Calu3 (cell line): ENCODE data around the gene LARGE1. TPM values are rescaled to one million over a fixed set of nuclear protein-coding genes. Genes with fewer than 3 reads are reported as not detected.

Experiments
- BruUV-seq: library from RNA; stranded (reverse); fragments of 400-500 nt; replicated peaks from 2 replicates; lab custom pipeline; 2021; lab: Mats Ljungman, UMichigan
- CTCF ChIA-PET: fragments of 300-600 bp; sonication (Branson Sonifier 250); formaldehyde crosslinking; loops from one replicate; lab custom pipeline; 2022; ENCODE audit warnings: antibody characterized with exemption; lab: Charles Lee
- DNase-seq: peaks from one replicate; pipeline ENCODE4 v3.0.0; 2022
- H3K27ac Mint-ChIP-seq: one replicate; pipeline ENCODE4 v1.8.0; 2022; ENCODE audit warnings: mixed read lengths; ENCODE audit not compliant: unreplicated experiment
- H3K27me3 Mint-ChIP-seq: one replicate; pipeline ENCODE4 v1.8.0; 2022; ENCODE audit warnings: mixed read lengths; ENCODE audit not compliant: unreplicated experiment
- H3K36me3 Mint-ChIP-seq: one replicate; pipeline ENCODE4 v1.8.0; 2022; ENCODE audit warnings: mild to moderate bottlenecking, moderate library complexity, mixed read lengths; ENCODE audit not compliant: insufficient read depth, unreplicated experiment
- H3K4me1 Mint-ChIP-seq: one replicate; pipeline ENCODE4 v1.8.0; 2022; ENCODE audit warnings: mild to moderate bottlenecking, low read depth, mixed read lengths; ENCODE audit not compliant: unreplicated experiment
- H3K4me3 Mint-ChIP-seq: one replicate; pipeline ENCODE4 v1.8.0; 2022; ENCODE audit warnings: mild to moderate bottlenecking, low read depth, moderate library complexity, mixed read lengths; ENCODE audit not compliant: unreplicated experiment
- H3K9me3 Mint-ChIP-seq: one replicate; pipeline ENCODE4 v1.8.0; 2022; ENCODE audit warnings: low read depth, mixed read lengths; ENCODE audit not compliant: unreplicated experiment
- intact Hi-C: fragments of 100-400 bp; cut with micrococcal nuclease; formaldehyde crosslinking; loops from one replicate; pipeline ENCODE4 v1.10.0; 2022; ENCODE audit not compliant: unreplicated experiment
- total RNA-seq: library from RNA; stranded (reverse); gene quantifications from 2 replicates; pipeline ENCODE4 v1.2.3, GENCODE V29; 2022
- TF ChIP-seq, protein P1 (sequence below): fragments of 200-600 bp; IDR thresholded peaks from one replicate; pipeline ENCODE4 v1.8.0; 2022; ENCODE audit warnings: antibody characterized with exemption; ENCODE audit not compliant: unreplicated experiment

LARGE1 gene
- total RNA-seq, 1 experiment from 2014 or later: 11.6 TPM

DNA sequence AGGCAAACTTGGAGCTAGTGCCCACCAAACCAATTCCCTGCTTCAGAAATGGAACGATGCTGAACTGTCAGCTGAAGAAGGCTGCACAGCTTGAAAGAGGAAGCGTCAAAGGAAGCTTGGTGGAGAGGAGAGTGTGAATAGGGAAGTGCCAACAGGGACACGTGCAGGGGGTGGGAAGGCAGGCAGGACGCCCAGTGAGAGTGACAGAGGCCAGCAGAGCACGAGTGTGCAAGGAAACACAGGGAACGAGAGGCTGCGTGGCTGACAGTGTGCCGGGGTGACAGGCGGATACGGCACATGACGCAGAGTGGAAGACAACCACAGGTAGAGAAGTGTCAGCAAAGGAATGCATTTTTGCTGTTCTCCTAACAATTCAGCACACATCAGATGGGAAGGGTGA, 196.4 kb downstream of the LARGE1 start:
- H3K9me3 Mint-ChIP-seq: peaks cover 12% of the 10 kb centered on the region
- no peaks in the 10 kb centered on the region for H3K36me3 Mint-ChIP-seq
- no peaks in the 10 kb centered on the region for H3K4me1 Mint-ChIP-seq
- no peak overlapping the region for H3K27ac Mint-ChIP-seq
- intact Hi-C loops: no loop called here
- TF ChIP-seq, protein P1, sequence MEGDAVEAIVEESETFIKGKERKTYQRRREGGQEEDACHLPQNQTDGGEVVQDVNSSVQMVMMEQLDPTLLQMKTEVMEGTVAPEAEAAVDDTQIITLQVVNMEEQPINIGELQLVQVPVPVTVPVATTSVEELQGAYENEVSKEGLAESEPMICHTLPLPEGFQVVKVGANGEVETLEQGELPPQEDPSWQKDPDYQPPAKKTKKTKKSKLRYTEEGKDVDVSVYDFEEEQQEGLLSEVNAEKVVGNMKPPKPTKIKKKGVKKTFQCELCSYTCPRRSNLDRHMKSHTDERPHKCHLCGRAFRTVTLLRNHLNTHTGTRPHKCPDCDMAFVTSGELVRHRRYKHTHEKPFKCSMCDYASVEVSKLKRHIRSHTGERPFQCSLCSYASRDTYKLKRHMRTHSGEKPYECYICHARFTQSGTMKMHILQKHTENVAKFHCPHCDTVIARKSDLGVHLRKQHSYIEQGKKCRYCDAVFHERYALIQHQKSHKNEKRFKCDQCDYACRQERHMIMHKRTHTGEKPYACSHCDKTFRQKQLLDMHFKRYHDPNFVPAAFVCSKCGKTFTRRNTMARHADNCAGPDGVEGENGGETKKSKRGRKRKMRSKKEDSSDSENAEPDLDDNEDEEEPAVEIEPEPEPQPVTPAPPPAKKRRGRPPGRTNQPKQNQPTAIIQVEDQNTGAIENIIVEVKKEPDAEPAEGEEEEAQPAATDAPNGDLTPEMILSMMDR: no peak
- CTCF ChIA-PET: no interaction called here
- no peaks in the 10 kb centered on the region for H3K27me3 Mint-ChIP-seq
- no peak overlapping the region for H3K4me3 Mint-ChIP-seq
- DNase-seq: no peak
- no TSS peak for BruUV-seq

DNA sequence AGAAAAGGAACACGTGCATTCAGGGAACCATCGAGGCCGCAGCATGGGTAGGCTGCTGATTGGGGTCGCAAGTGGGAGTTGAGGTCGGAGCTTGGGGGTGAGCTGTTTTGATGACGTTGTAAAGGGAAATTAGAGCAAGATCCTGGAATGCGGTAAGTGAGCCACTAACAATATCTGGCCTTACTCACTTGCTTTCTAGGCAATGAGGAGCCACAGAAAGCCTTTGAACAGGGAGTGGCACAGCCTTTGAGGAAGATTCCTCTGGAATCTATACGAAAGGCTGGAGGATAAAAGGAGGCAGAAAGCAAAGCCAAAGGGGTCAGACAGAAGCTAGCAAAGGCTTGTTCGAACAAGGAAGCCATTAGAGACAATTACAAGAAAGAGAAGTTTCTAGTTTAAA, 197.5 kb downstream of the LARGE1 start:
- intact Hi-C loops: no loop called here
- CTCF ChIA-PET: interaction anchor here (0.7 kb wide), 1 partner anchor 488 kb away, joined by 3 read pairs; no protein-coding TSS in a partner anchor
- no peaks in the 10 kb centered on the region for H3K36me3 Mint-ChIP-seq
- BruUV-seq: no TSS peak
- H3K4me3 Mint-ChIP-seq: no peak overlapping the region
- H3K27me3 Mint-ChIP-seq: no peaks in the 10 kb centered on the region
- no peak for DNase-seq
- peaks cover 16% of the 10 kb centered on the region for H3K9me3 Mint-ChIP-seq
- TF ChIP-seq, protein P1: no peak
- no peaks in the 10 kb centered on the region for H3K4me1 Mint-ChIP-seq
- H3K27ac Mint-ChIP-seq: no peak overlapping the region

DNA sequence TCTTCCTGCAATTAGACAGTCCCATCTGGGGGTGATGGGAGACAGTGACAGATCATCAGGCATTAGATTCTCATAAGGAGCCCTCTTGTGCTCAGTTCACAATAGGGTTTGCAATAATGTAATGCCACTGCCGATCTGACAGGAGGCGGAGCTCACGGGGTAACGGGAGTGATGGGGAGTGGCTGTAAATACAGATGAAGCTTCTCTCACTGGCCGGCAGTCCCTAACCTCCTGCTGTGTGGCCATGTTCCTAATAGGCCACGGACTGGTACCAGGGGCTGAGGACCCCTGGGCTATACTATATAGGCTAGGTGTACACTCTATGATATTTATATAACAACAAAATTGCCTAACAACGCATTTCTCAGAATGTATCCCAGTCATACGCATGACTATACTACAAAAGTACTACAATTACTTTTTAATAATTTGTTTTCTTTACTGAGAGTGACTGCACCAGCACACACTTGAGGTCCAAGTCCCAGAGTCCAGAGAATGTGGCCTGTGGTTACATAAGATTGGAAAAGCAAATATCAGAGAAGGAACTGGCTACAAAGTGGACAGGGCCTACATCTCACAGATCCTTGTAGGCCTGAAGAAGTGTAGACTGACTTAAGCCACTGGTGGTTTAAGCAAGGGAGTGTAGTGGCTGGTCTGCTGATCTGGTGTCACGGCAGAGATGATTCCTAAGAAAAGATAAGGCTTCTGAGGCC, 200.0 kb downstream of the LARGE1 start:
- H3K27ac Mint-ChIP-seq: no peak overlapping the region
- H3K4me1 Mint-ChIP-seq: no peaks in the 10 kb centered on the region
- TF ChIP-seq, protein P1: no peak
- peaks cover 25% of the 10 kb centered on the region for H3K9me3 Mint-ChIP-seq
- no peaks in the 10 kb centered on the region for H3K36me3 Mint-ChIP-seq
- BruUV-seq: no TSS peak
- CTCF ChIA-PET: no interaction called here
- intact Hi-C loops: no loop called here
- no peaks in the 10 kb centered on the region for H3K27me3 Mint-ChIP-seq
- no peak overlapping the region for H3K4me3 Mint-ChIP-seq
- DNase-seq: no peak

DNA sequence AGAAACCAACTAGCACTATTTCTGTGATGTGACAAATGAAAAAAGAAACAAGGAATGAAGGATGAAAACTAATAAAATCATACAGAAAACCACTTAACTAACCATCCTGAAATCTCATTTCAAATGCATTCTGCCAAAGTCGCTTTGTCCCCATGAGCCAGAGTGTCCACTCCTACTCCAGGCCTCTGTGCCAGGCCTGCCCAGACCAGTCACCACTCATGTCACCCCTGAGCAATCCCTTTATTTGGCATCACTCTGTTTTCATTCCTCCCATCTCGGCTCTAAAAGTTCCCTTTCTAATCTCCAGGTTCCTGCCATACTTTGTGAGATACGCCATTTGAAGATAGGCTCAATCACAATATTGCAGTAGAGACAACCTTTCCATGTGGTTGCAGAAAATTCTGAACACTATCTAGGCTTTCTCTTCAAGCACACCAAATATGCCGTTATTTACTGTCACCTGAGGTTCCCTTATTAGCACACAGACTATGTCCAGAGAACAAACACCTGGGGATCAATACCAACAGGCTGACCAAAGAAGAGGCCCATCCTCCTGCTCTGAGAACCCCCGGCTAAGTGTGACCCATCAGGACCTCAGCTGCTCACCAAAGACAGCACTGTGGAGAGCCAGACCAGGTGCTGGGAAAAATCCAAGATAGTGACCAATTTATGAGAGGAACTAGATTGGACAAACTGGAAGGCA, 202.4 kb downstream of the LARGE1 start:
- BruUV-seq: no TSS peak
- intact Hi-C loops: no loop called here
- TF ChIP-seq, protein P1: no peak
- Mint-ChIP-seq H3K27me3 (no peaks in the 10 kb centered on the region), H3K4me3 (no peak overlapping the region), H3K4me1 (no peaks in the 10 kb centered on the region), H3K9me3 (peaks cover 28% of the 10 kb centered on the region), H3K27ac (no peak overlapping the region), H3K36me3 (no peaks in the 10 kb centered on the region)
- no peak for DNase-seq
- CTCF ChIA-PET: no interaction called here
